GM13976 (cell line): ENCODE measurements around the gene IMMP2L.

ENCODE experiments used
- DNase-seq: peaks from one replicate; pipeline ENCODE4 v3.0.0; 2012; ENCODE audit warnings: low spot score
- in situ Hi-C: fragments of 300-500 bp; cut with MboI; formaldehyde crosslinking; loops from one replicate; pipeline ENCODE4 v1.12.0; 2022; ENCODE audit warnings: low sequenced_read_pairs, mixed read lengths, inconsistent platforms; ENCODE audit not compliant: unreplicated experiment
- TF ChIP-seq, protein P1 (sequence below): IDR thresholded peaks from 2 replicates; pipeline ENCODE4 v1.5.1; 2012; ENCODE audit warnings: borderline replicate concordance, mild to moderate bottlenecking; ENCODE audit not compliant: insufficient read depth; ENCODE audit errors: extremely low read depth, missing control alignments, control extremely low read depth

IMMP2L gene

DNA sequence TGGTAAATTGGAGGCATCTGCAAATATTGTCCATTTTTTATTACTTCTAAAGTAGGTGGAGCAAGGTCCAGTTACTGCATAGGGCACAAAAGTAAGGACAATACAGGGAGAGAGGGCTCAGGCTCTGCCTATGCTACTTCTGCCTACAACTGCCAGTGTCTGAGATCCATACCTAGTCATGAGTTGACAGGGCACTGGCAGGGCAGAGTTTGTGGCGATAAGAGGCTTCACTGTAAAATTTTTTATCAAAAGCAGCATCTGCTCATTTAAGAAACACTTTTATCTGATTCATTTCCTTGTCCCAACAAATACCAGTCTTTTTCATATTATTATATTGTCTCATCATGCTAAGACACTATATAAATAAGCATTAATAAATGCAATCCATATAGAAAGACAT lies 293.4 kb downstream of the IMMP2L start:
- in situ Hi-C loops, result no loop called here
- DNase-seq, result no peak
- TF ChIP-seq, protein P1, sequence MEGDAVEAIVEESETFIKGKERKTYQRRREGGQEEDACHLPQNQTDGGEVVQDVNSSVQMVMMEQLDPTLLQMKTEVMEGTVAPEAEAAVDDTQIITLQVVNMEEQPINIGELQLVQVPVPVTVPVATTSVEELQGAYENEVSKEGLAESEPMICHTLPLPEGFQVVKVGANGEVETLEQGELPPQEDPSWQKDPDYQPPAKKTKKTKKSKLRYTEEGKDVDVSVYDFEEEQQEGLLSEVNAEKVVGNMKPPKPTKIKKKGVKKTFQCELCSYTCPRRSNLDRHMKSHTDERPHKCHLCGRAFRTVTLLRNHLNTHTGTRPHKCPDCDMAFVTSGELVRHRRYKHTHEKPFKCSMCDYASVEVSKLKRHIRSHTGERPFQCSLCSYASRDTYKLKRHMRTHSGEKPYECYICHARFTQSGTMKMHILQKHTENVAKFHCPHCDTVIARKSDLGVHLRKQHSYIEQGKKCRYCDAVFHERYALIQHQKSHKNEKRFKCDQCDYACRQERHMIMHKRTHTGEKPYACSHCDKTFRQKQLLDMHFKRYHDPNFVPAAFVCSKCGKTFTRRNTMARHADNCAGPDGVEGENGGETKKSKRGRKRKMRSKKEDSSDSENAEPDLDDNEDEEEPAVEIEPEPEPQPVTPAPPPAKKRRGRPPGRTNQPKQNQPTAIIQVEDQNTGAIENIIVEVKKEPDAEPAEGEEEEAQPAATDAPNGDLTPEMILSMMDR, result no peak

DNA sequence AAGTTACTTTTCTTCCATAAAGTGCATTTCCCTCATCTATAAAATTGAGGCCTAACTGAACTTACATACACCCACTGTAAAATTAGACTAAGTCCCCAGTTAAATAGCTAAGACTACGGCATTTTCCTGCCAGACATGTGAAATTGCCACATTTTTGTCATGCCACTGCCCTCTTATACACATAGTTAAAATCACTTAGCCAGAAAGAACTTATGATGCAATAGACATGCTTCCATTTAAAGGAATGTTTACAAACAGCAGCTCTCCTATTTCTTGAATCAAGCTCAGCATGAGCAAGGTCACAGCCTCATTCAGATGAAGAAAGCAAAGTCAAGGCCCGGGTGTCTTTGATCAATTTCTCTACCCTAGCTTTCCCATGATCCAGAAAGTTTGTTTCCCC lies 295.7 kb downstream of the IMMP2L start:
- DNase-seq, result no peak
- TF ChIP-seq, protein P1, result no peak

DNA sequence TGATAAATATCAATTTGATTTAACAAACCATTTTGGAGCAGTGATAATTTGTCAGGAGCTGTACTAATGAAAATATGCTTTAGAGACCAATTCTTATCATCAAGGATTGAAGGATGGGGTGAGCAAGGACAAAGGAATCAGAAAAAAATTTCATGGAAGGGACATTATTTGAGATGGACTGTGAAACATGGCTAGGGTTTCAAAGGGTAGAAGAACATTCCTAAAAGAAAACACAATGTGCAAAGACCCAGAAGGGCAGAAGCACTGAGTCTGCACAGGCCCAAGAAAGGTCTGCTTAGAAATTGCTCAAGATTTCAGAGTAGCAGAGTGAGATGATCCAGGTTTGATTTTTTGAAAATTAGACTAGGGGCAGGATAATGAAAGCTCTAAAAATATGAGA lies 296.9 kb downstream of the IMMP2L start:
- TF ChIP-seq, protein P1, result no peak
- no peak for DNase-seq

More for the DNA sequence above, 295.7 kb downstream of the IMMP2L start:
- in situ Hi-C loops, result no loop called here

DNA sequence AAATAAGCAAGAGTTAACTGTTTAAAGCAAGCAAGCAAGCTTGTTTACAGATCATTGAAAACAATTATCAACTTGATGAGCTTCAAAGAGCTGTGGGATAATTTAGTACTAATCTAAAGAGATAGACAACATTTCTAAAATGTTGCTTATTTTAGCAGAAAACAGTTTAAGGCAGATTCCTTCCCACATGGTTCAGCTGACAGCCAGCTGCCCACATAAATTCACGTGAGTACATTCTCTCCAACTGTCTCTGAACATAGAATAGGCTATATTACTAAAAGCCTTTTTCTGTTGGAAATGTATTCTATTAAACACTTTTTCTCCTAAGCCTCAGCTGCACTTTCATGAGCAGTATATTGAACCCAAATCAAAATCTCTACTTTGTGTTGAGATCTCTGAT lies 297.3 kb downstream of the IMMP2L start:
- DNase-seq, result no peak
- in situ Hi-C loops, result no loop called here
- TF ChIP-seq, protein P1, result no peak

More for the DNA sequence above, 296.9 kb downstream of the IMMP2L start:
- in situ Hi-C loops, result no loop called here

DNA sequence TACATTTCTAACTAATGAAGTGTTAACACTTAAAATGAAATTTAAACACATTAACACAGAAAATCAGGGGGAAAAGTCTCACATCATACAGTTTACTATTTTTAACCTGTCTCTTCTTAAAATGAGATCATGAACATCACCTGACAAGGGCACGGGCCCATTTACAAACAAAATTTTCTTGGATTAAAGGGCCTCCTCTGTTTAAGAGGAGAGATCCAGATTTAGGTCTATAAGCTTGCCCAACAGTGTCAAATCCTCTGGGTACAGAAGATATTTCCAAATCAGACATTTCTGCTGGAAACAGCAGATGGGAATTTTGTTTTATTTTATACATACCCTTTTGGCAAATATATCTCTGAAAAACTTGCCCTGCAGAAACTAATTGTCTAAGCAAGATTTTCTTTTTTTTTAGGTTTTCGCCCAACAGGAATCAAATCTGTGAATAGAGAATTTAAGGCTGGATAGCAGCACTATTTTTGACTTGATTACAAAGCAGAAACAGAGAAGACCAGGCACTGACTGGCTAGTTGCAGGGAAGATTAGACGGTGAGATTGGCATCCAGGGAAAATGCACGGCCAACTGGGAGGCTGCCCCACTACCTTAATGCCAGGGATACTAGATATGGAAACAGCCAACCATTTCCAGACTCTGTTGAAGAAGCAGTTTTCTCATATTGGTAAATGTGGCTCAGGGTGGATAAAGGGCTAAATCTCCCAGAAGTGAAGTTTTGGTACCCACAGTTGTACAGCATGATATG lies 298.0 kb downstream of the IMMP2L start:
- no peak for DNase-seq
- in situ Hi-C loops, result no loop called here
- TF ChIP-seq, protein P1, result no peak

DNA sequence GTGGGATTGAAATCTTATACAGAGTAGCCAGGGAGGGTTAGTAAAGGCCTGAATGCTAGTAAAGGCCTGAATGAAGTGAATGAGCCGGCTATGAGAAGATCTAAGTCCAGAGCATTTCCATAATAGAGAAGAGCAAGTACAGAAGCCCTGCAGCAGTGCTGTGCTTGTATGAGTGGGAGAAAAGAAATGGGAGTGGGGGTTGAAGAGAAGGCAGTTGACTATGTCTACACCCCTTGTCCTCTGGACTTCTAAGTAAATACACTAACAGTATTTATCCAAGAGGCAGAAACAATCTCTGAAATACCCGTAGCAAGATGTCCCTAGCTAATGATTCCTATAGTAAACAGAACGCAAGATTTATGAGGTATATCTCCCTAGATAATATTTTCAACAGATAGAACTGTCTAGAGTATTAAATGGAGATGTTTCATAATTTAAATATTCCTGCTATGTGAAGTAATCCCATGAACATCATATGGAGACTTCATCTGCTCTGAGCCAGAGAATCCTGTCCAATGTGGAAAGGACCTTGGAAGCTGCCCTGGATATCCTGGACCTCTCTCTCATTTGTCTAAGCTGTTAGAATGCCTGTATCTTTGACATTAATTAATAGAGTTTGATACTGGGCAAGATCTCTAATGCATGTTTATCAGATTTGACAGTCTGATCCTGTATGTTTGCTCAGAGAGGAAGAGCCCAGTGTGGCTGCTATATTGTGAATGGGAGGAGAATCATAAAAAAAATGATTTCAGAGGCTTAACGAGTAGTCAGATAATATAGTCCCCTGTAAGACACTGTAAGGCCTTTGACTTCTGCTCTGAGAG lies 299.8 kb downstream of the IMMP2L start:
- in situ Hi-C loops, result no loop called here
- TF ChIP-seq, protein P1, result no peak
- DNase-seq, result no peak
